HUES48 (cell line): ENCODE data around the gene SCGB3A1.
A peak's percentile ranks its signal among the peaks of the same experiment; 100 is the strongest.

Experiments used
- H3K27ac ChIP-seq: one replicate; pipeline ENCODE4 v1.7.0; 2013; ENCODE audit warnings: low read depth, low read length, inconsistent platforms
- H3K27me3 ChIP-seq: 2 replicates; pipeline ENCODE4 v1.6.1; 2013; ENCODE audit warnings: mild to moderate bottlenecking, low read length; ENCODE audit not compliant: control insufficient read depth, insufficient read depth
- H3K36me3 ChIP-seq: 2 replicates; pipeline ENCODE4 v1.6.1; 2013; ENCODE audit warnings: low read length; ENCODE audit not compliant: control insufficient read depth, insufficient read depth
- H3K4me1 ChIP-seq: 2 replicates; pipeline ENCODE4 v1.6.1; 2013; ENCODE audit warnings: mild to moderate bottlenecking, low read length; ENCODE audit not compliant: control insufficient read depth, insufficient read depth
- H3K4me3 ChIP-seq: 2 replicates; pipeline ENCODE4 v1.5.1; 2013; ENCODE audit warnings: mild to moderate bottlenecking, low read depth, low read length
- H3K9ac ChIP-seq: 2 replicates; pipeline ENCODE4 v1.6.1; 2013; ENCODE audit warnings: mild to moderate bottlenecking, low read depth, low read length, moderate library complexity
- H3K9me3 ChIP-seq: 2 replicates; pipeline ENCODE4 v1.6.1; 2013; ENCODE audit warnings: low read length; ENCODE audit not compliant: control insufficient read depth, insufficient read depth

SCGB3A1 gene

GRCh38 chr5:180591311-180591887 is at the start of gene SCGB3A1:
Gene SCGB3A1, minus strand, starts transcription at chr5:180591499. Its CDS starts 37 bp downstream, at chr5:180591462.
- H3K4me3 ChIP-seq = peak within 1 kb of the TSS; percentile 56

GRCh38 chr5:180640611-180640860 is 49.2 kb upstream of the SCGB3A1 start:
- Histone ChIP-seq H3K9me3 (no peaks in the 10 kb centered on the region), H3K27me3 (no peaks in the 10 kb centered on the region)

More at GRCh38 chr5:180591311-180591887, at the start of gene SCGB3A1:
- H3K9ac ChIP-seq = no peak within 1 kb of the TSS
- no peaks in the 10 kb centered on the region for H3K4me1 ChIP-seq
- H3K36me3 ChIP-seq = no peaks in the 10 kb centered on the region
- H3K9me3 ChIP-seq = no peaks in the 10 kb centered on the region
- H3K27ac ChIP-seq = no peak within 1 kb of the TSS
- peaks cover 62% of the 10 kb centered on the region for H3K27me3 ChIP-seq

GRCh38 chr5:180639741-180640610 is 48.7 kb upstream of the SCGB3A1 start:
- no peaks in the 10 kb centered on the region for H3K4me1 ChIP-seq
- H3K9me3 ChIP-seq = no peaks in the 10 kb centered on the region
- H3K4me3 ChIP-seq = no peak overlapping the region
- H3K27ac ChIP-seq = no peak overlapping the region
- no peaks in the 10 kb centered on the region for H3K27me3 ChIP-seq
- H3K36me3 ChIP-seq = no peaks in the 10 kb centered on the region
- H3K9ac ChIP-seq = no peak overlapping the region

More at GRCh38 chr5:180640611-180640860, 49.2 kb upstream of the SCGB3A1 start:
- no peak overlapping the region for H3K4me3 ChIP-seq
- H3K9ac ChIP-seq = no peak overlapping the region
- H3K4me1 ChIP-seq = no peaks in the 10 kb centered on the region
- H3K27ac ChIP-seq = no peak overlapping the region
- H3K36me3 ChIP-seq = no peaks in the 10 kb centered on the region

- H3K4me3 ChIP-seq = no peak overlapping the region
- no peaks in the 10 kb centered on the region for H3K27me3 ChIP-seq
- H3K36me3 ChIP-seq = no peaks in the 10 kb centered on the region
- H3K9me3 ChIP-seq = no peaks in the 10 kb centered on the region
- H3K4me1 ChIP-seq = no peaks in the 10 kb centered on the region
- H3K9ac ChIP-seq = no peak overlapping the region
- no peak overlapping the region for H3K27ac ChIP-seq
Observed at GRCh38 chr5:180639287-180639686, 48.0 kb upstream of the SCGB3A1 start.

GRCh38 chr5:180637962-180638680 is 46.8 kb upstream of the SCGB3A1 start:
- Histone ChIP-seq H3K4me3 (no peak overlapping the region), H3K27me3 (no peaks in the 10 kb centered on the region)

GRCh38 chr5:180636403-180637075 is 45.2 kb upstream of the SCGB3A1 start:
- no peaks in the 10 kb centered on the region for H3K36me3 ChIP-seq
- no peaks in the 10 kb centered on the region for H3K4me1 ChIP-seq
- no peaks in the 10 kb centered on the region for H3K9me3 ChIP-seq
- no peak overlapping the region for H3K9ac ChIP-seq
- H3K27ac ChIP-seq = no peak overlapping the region
- no peaks in the 10 kb centered on the region for H3K27me3 ChIP-seq
- no peak overlapping the region for H3K4me3 ChIP-seq

More at GRCh38 chr5:180637962-180638680, 46.8 kb upstream of the SCGB3A1 start:
- H3K9me3 ChIP-seq = no peaks in the 10 kb centered on the region
- H3K27ac ChIP-seq = no peak overlapping the region
- no peaks in the 10 kb centered on the region for H3K36me3 ChIP-seq
- H3K4me1 ChIP-seq = no peaks in the 10 kb centered on the region
- H3K9ac ChIP-seq = no peak overlapping the region

GRCh38 chr5:180636016-180636402 is 44.7 kb upstream of the SCGB3A1 start:
- Histone ChIP-seq H3K4me3 (no peak overlapping the region), H3K27ac (no peak overlapping the region), H3K36me3 (no peaks in the 10 kb centered on the region), H3K9me3 (no peaks in the 10 kb centered on the region), H3K9ac (no peak overlapping the region), H3K27me3 (no peaks in the 10 kb centered on the region), H3K4me1 (no peaks in the 10 kb centered on the region)

- Histone ChIP-seq H3K4me3 (no peak overlapping the region), H3K27ac (no peak overlapping the region), H3K27me3 (no peaks in the 10 kb centered on the region), H3K9ac (no peak overlapping the region), H3K9me3 (no peaks in the 10 kb centered on the region), H3K4me1 (no peaks in the 10 kb centered on the region), H3K36me3 (no peaks in the 10 kb centered on the region)
Observed at GRCh38 chr5:180633283-180634177, 42.2 kb upstream of the SCGB3A1 start.

- H3K4me1 ChIP-seq = no peaks in the 10 kb centered on the region
- no peak overlapping the region for H3K4me3 ChIP-seq
- H3K9ac ChIP-seq = no peak overlapping the region
- H3K27me3 ChIP-seq = no peaks in the 10 kb centered on the region
- H3K9me3 ChIP-seq = no peaks in the 10 kb centered on the region
- no peak overlapping the region for H3K27ac ChIP-seq
- H3K36me3 ChIP-seq = no peaks in the 10 kb centered on the region
Observed at GRCh38 chr5:180632768-180633167, 41.5 kb upstream of the SCGB3A1 start.
